A549 (cell line): Measurements from ENCODE around the gene TMEM190.

ENCODE experiments used
- CHD2 ChIP-seq: fragments of 150-350 bp; IDR thresholded peaks from 2 replicates; pipeline ENCODE4 v1.6.1; 2014; ENCODE audit warnings: low read length; ENCODE audit not compliant: partially characterized antibody
- CTCF ChIP-seq: fragments of >200 bp; sonication (Bioruptor Twin); formaldehyde crosslinking; IDR thresholded peaks from 3 replicates; pipeline ENCODE4 v1.5.1; 2016
- EHMT2 ChIP-seq: fragments of 200-600 bp; sonication (generic); IDR thresholded peaks from 2 replicates; pipeline ENCODE4 v1.6.1; 2016; ENCODE audit warnings: antibody characterized with exemption, low read depth, mild to moderate bottlenecking, moderate library complexity
- ESRRA ChIP-seq: fragments of 150-350 bp; IDR thresholded peaks from 2 replicates; pipeline ENCODE4 v1.6.1; 2014; ENCODE audit warnings: mild to moderate bottlenecking, low read length, borderline replicate concordance
- GATA3 ChIP-seq: IDR thresholded peaks from 2 replicates; pipeline ENCODE4 v1.6.1; 2012; ENCODE audit warnings: borderline replicate concordance
- MAFK ChIP-seq: fragments of 450-650 bp; IDR thresholded peaks from 2 replicates; pipeline ENCODE4 v1.6.1; 2014; ENCODE audit not compliant: partially characterized antibody
- MAZ ChIP-seq: fragments of 150-350 bp; IDR thresholded peaks from 2 replicates; pipeline ENCODE4 v1.6.1; 2014; ENCODE audit warnings: antibody characterized with exemption, low read depth, low read length, borderline replicate concordance
- PHF8 ChIP-seq: fragments of 200-600 bp; sonication (generic); IDR thresholded peaks from 2 replicates; pipeline ENCODE4 v1.6.1; 2016; ENCODE audit warnings: low read depth, mild to moderate bottlenecking, antibody characterized with exemption, moderate library complexity, borderline replicate concordance
- POLR2A ChIP-seq: IDR thresholded peaks from 2 replicates; pipeline ENCODE4 v1.6.1; 2012; ENCODE audit warnings: mild to moderate bottlenecking, low read length

GRCh38 chr19:55392820-55393761 is 16.5 kb downstream of the TMEM190 start:
- TF ChIP-seq CHD2, result no peak
- no peak; the same call in 1 of the 2 replicates for TF ChIP-seq GATA3
- no peak for TF ChIP-seq PHF8
- TF ChIP-seq CTCF, result no peak
- TF ChIP-seq ESRRA, result no peak
- no peak for TF ChIP-seq MAZ
- TF ChIP-seq EHMT2, result no peak
- no peak for TF ChIP-seq MAFK
- TF ChIP-seq POLR2A, result no peak
